Activated CD4-positive, alpha-beta T cell treated with anti-CD3 and anti-CD28 coated beads, Interleukin-2, amount 50 U/mL, for 24 hours (primary cell): ENCODE measurements around the gene TATDN3.
"Not testable (repeated sequence)": the region's sequence is repeated elsewhere in the genome, so short reads cannot be mapped to it uniquely, and the experiment has no call there.

ENCODE experiments used
- DNase-seq, 2 donors: peaks; one replicate each; pipeline ENCODE4 v3.0.0-alpha.2; 2020; ENCODE audit warnings: low read depth in 1 of 2, low spot score in 1 of 2

The TATDN3 gene

DNA sequence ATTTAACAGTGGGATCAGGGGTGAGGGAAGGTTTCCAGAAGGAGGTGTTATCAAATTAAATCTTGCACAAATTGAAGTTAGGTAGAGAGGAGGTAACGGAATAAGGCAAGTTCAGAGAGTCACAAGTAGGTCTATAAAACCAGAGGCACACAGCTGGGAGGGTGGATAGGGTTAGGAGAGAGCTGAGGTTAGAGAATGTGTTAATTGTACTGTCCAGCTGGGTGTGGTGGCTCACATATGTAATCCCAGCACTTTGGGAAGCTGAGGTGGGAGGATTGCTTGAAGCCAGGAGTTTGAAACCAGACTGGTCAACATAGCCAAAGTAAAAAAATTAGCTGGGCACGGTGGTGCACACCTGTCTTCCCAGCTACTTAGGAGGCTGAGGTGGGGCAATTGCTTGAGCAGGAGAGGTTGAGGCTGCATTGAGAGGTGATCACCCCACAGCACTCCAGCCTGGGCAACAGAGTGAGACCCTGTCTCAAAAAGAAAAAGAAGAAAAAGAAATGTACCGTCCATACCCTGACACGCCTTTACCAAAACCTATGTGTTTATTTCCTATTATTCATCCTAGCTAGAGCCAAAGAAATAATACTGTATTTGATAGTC lies 35.6 kb downstream of the TATDN3 start:
- DNase-seq = no peak

DNA sequence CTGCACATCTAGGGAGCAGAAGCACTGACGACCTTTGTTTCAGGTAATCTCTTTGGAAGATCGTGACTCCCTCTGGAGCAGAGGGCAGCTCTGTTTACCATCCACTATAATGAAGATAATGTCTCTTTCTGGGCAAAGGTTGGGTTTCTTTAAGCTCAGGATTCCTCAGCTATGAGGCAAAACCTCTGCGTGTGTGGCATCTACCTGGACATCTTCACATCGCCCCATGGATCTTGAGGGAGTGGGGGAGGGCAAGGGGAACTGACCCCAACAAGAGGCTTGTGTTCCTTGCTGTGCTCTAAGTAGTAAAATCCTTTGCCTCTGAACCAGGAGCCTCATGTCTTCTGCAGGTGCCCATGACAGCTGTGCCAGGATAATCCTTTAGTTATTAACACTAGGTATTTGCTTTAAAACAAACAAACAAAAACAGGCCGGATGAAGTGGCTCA lies 36.2 kb downstream of the TATDN3 start:
- no peak for DNase-seq

DNA sequence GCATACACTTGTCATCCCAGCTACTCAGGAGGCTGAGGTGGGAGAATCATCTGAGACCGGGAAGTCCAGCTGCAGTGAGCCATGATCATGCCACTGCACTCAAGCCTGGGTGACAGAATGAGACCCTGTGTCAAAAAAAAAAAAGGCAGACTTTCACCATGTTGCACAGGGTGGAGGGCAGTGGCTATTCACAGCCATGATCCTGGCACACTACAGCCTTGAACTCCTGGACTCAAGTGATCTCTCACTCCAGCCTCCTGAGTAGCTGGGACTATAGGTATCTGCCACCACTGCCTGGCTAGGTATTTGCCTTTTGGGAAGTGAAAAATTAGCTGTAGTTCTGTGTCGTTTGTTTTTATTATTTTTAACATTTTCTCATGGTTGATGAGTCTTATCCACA lies 36.7 kb downstream of the TATDN3 start:
- DNase-seq = no peak

DNA sequence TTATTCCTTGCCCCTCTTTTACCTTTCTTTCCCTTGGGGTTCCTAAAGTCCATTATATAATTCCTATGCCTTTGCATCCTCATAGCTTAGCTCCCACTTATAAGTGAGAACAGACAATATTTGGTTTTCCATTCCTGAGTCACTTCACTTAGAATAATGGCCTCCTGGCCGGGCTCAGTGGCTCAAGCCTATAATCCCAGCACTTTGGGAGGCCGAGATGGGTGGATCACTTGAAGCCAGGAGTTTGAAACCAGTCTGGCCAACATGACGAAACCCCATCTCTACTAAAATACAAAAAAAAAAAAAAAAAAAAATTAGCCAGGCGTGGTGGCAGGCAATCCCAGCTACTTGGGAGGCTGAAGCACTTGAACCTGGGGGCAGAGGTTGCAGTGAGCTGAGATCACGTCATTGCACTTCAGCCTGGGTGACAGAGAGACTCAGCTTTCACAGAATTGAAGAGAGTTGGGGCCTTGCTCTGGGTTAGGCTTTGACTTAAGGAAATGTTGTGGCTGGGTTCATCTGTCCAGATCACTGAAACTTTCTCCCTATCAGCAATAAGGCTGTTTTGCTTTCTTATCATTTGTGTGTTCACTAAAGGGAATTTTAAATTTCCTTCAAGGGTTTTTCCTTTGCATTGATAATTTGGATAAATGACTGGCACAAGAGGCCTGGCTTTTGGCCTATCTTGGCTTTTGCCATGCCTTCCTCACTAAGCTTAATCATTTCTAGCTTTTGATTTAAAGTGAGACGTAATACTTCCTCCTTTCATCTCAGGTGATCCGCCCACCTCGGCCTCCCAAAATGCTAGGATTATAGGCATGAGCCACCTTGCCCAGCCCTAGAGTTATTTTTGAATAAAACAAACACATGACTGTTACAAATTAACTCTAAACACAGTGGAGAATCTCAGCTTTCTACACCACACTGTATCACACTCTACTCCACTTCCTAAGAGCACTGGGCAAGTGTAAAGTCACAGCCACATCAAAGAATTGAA lies 41.8 kb downstream of the TATDN3 start:
- DNase-seq = not testable (repeated sequence)

DNA sequence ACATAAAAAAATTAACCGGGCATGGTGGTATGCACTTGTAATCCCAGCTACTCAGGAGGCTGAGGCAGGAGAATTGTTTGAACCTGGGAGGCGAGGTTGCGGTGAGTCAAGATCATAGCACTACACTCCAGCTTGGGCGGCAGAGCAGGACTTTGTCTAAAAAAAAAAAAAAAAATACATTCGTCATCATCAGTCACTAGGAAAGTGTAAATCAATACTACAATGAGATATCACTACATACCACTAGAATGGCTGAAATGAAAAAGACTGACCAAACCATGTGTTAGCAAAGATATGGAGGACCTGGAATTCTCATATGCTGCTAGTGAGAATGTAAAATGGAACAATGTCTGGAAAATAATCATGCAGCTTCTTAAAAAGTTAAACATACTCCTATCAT lies 46.5 kb downstream of the TATDN3 start:
- no peak for DNase-seq

DNA sequence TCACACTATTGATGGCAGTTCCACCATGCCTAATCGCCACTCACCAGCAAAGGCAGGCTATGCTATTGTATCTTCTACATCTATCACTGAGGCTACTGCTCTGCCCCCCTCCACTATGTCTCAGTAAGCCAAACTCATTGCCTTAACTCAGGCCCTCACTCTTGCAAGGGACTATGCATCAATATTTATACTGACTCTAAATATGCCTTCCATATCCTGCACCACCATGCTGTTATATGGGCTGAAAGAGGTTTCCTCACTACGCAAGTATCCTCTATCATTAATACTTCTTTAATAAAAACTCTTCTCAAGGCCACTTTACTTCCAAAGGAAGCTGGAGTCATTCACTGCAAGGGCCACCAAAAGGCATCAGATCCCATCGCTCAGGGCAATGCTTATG lies 52.8 kb downstream of the TATDN3 start:
- not testable (repeated sequence) for DNase-seq

DNA sequence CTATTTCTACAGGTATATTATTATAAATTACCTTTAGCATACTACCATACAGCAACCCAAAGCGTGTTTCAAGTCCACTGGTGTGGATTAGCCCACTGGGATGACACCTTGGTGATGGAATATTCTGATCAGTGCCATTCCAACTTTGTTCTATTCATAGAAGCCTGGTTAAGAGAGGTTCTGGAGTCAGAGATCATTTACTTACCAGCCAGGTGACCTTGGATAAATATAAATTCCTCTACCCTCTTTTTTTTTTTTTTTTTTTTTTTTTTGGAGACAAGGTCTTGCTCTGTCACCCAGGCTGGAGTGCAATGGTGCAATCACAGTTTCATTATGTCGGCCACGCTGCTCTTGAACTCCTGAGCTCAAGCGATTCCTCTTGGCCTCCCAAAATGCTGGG lies 55.9 kb downstream of the TATDN3 start, which contains the start of gene SPATA45:
Gene SPATA45 (minus strand): TSS at position 101 of the 400 bp plus-strand sequence. CDS start 11,500 bp downstream, outside the sequence.
- DNase-seq = no peak

DNA sequence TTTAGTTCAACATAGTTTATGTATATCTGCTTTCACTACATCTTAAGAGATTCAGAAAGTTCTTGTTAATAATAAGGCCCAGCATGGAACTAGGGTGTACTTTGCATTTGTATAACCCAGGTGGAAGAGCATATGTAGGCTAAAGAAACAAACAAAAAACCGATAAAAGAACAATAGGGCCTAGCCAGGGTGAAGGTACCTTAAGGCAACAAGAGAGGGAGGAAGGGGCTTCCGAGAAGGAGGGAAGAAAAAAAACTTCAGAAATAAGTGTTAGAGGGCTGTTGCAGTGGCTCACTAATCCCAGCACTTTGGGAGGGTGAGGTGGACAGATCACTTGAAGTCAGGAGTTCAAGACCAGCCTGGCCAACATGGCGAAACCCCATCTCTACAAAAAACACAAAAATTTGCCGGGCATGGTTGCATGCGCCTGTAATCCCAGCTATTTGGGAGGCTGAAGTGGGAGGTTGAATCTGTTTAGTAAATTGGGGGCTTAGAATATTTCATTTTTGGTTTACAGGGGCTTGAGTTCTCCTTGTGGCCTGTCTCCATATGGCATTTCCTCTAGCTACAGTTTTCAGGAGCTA lies 60.5 kb downstream of the TATDN3 start:
- no peak for DNase-seq

DNA sequence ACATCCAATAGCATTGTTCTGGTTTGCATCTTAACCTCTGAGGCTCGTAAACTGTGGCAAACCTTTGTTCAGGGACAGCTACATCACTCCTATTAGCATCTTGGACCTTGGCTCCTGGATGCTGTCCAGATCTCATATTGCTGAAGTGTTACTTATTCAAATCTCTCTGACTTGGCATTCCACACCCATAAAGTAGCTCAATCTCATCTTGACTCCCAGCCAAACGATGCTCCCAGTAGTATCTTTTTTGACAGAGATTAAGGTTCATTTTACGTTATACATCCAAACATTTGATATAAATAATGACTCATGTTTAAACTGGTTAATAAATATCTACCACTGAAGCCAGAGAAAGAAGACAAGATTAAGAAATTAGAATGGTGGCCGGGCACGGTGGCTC lies 62.0 kb downstream of the TATDN3 start:
- no peak for DNase-seq

DNA sequence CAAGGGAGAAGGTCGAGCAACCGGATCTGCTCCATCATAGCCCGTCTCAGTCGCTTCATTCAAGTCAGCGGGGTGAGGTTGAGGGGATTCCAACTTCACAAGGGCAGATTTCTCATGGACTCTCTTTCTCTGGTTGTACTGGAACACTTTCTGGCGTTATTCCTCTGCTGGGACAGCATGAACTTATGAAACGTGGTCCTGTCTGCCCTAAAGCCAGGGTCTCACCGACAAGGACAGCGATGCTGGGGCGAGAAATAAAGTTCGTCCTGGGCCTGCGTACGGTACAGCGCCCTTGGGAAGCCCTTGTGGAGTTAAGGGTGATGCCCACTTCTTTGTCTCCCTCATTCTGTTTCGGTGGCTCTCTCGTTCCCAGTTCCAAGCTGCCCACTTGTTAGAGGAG lies 65.1 kb downstream of the TATDN3 start:
- no peak for DNase-seq

DNA sequence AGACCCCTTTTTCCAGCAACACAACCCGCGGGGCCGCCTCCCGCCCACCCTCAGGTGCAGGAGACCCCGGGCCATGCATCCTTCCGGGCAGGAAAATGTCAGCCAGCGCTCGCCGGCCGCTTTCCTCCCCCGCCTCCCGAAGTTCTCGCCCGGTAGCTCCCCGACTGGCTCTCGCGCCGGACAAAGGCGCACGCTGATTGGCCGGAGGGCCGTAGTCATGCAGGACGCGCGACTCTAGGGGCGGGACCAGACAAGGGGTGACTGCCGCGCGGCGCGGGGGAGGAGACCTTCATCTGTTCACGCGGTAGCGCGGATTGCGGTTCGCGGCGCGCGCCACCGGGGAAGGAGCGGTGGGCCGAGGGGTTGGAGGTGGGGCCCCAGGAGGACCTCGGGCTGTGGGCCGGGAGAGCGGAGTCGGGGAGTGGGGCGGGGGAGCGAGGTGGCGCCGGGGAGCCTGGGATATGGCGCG lies 66.3 kb downstream of the TATDN3 start, which contains the start of gene FLVCR1:
Gene FLVCR1 (plus strand): TSS at position 284 of the 469 bp plus-strand sequence. CDS start 178 bp downstream, at position 462.
- peak; percentile 81 to 90 for DNase-seq

DNA sequence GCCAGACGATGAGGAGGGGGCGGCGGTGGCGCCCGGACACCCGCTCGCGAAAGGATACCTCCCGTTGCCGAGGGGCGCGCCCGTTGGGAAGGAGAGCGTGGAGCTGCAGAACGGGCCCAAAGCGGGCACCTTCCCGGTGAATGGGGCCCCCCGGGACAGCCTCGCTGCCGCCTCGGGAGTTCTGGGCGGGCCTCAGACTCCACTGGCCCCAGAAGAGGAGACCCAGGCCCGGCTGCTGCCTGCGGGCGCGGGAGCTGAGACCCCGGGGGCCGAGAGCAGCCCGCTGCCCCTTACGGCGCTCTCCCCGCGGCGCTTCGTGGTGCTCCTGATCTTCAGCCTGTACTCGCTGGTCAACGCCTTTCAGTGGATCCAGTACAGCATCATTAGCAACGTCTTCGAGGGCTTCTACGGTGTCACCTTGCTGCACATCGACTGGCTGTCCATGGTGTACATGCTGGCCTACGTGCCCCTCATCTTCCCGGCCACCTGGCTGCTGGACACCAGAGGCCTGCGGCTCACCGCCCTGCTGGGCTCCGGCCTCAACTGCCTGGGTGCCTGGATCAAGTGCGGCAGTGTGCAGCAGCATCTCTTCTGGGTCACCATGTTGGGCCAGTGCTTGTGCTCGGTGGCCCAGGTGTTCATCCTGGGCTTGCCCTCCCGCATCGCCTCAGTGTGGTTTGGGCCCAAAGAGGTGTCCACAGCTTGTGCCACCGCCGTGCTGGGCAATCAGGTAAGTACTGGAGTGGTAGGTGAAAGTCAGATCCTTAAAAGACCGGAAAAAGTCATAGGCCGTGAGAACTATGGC lies 67.0 kb downstream of the TATDN3 start:
- peak in 1 of 2 donors; percentile 5 for DNase-seq

DNA sequence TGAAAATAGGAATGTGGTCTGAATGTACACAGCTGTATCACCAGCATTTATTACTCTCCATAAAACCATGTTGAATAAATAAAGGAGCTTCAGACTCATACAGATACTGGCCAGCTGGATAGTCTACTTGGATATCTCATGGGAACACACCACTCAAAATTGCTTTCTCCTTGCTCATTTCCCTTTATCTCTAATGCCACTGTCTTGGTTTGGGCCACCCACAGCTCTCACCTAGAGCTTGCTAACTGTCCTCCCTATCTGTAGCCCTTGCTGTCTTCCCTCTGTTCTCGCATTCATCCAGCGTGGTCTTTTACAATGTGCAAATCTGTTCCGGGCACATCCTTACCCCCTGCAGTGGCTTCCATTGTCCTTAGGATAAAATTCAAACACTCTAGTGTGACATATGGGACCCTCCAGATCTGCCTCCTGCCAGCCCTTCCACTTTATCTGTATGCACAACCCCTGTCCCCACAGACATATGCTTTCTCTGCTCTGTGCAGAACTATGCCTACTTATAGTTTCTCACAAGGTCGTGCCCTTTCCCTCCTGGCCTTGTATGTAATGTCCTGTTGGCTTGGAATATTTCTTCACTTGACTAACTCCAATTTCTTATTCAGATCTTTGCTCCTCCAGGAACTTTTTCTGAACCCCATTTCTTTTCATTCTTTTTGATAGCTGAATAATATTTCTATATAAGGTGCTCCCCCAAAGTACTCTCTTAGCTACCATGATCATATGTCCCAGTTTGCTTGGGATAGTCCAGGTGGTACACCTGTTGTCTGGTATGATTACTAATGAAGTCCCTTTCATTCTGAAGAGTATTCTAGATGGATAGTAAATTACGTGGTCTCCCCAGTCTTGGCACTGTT lies 69.3 kb downstream of the TATDN3 start:
- no peak for DNase-seq

DNA sequence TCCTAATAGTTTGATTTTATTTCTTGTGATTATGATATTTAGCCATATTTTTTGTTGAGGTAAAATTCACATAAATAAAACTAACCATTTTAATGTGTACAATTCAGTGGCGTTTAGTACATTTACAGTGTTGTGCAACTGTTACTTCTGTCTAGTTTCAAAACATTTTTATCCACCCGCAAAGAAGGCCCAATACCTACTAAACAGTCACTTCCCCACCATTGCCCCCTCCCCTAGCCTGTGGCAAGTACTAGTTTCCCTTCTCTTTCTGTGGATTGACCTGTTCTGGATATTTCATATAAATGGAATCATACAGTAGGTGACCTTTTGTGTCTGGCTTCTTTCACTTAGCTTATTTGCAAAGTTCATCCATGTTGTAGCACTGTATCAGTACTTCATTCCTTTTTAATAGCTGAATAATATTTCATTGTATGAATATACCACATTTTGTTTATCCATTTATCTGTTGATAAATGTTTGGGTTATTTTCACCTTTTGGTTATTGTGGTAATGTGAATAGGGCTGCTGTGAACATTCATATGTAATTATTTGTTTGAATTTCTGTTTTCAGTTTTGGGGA lies 70.5 kb downstream of the TATDN3 start:
- DNase-seq = no peak

DNA sequence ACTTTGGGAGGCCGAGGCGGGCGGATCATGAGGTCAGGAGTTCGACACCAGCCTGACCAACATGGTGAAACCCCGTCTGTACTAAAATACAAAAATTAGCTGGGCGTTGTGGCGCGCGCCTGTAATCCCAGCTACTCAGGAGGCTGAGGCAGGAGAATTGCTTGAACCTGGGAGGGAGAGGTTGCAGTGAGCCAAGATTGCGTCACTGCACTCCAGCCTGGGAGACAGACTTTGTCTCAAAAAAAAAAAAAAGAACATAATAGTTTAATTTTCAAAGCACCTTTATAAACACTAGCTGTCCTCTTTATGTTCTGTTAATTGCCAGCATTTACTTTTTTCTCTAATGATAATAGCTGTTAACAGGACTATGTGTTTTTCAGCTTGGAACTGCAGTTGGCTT lies 71.7 kb downstream of the TATDN3 start:
- DNase-seq = not testable (repeated sequence)

DNA sequence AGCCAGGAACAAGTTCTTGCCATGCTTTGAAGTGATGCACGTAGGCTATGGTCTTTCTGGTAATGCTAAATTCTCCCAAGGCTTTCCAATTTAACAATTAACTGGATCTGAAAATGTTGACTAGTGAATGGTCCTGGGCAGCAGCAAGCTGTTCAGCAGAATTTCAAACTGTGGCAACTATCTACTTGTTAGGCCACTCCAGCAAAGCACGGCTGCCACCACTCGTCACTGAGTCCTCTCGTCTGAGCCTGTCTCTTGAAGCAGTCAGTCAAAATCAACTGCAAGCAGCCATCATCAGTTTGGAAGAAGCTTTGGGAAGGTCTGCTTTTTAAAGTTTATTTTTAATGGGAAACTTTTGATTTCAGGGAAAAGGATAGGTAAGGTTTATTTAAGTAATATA lies 72.5 kb downstream of the TATDN3 start:
- no peak for DNase-seq
